ENCODE measurements around the gene GFI1B.
"Not testable (repeated sequence)": the region's sequence is repeated elsewhere in the genome, so short reads cannot be mapped to it uniquely, and the experiment has no call there.

GRCh38 chr9:132989998-132990557 lies 11.6 kb downstream of the GFI1B start:
- not testable (repeated sequence) for TF ChIP-seq EZH2 (IDR thresholded peaks at IDR 0.05; ENCODE audit: low read length, missing control alignments); CTCF (conservative IDR thresholded peaks at IDR 0.05 in 1 of 2, IDR thresholded peaks at IDR 0.05 in 1 of 2; ENCODE audit: low read depth in 1 of 2, low read length in 2 of 2)

Measured in fibroblast of lung (primary cell).